Activated CD8-positive, alpha-beta T cell treated with anti-CD3 and anti-CD28 coated beads, Interleukin-2, amount 10 ng/mL, durations not matched to agents 7 days and 5 days (primary cell): ENCODE results near the gene SIAH2. TPM values are rescaled to one million over a fixed set of nuclear protein-coding genes. Genes with fewer than 3 reads are reported as not detected.

Experiments used
- ATAC-seq: fragments of 150-1000 bp; cut with Tn5 transposase; one replicate; pipeline ENCODE4 v1.10.0; 2021; ENCODE audit warnings: moderate library complexity
- CTCF ChIA-PET: fragments of 350-600 bp; sonication (Branson Sonifier 250); formaldehyde crosslinking; loops from one replicate; lab custom pipeline; 2021; ENCODE audit warnings: antibody characterized with exemption; lab: Charles Lee
- POLR2A ChIA-PET: fragments of 350-600 bp; sonication (Branson Sonifier 250); formaldehyde crosslinking; loops from one replicate; lab custom pipeline; 2021; ENCODE audit warnings: antibody characterized with exemption; lab: Charles Lee
- DNase-seq: peaks from one replicate; pipeline ENCODE4 v3.0.0-alpha.2; 2020
- H3K27ac Mint-ChIP-seq: one replicate; pipeline ENCODE4 v1.8.0; 2021; ENCODE audit warnings: mild to moderate bottlenecking, mixed read lengths
- H3K27me3 Mint-ChIP-seq: one replicate; pipeline ENCODE4 v1.8.0; 2021; ENCODE audit warnings: low read depth, mixed read lengths
- H3K36me3 Mint-ChIP-seq: one replicate; pipeline ENCODE4 v1.8.0; 2021; ENCODE audit warnings: low read depth, mixed read lengths
- H3K4me1 Mint-ChIP-seq: one replicate; pipeline ENCODE4 v1.8.0; 2021; ENCODE audit warnings: low read depth, mixed read lengths
- H3K4me3 Mint-ChIP-seq: one replicate; pipeline ENCODE4 v1.8.0; 2021; ENCODE audit warnings: mild to moderate bottlenecking, mixed read lengths
- H3K9me3 Mint-ChIP-seq: one replicate; pipeline ENCODE4 v1.8.0; 2022; ENCODE audit warnings: mixed read lengths; ENCODE audit not compliant: insufficient read depth
- total RNA-seq, 2 experiments: library from RNA; stranded (reverse); gene quantifications; one replicate each; pipeline ENCODE4 v1.2.3, GENCODE V29; 2021

Gene SIAH2
- total RNA-seq, 2 experiments from 2014 or later = 31.5 to 32.3 TPM

DNA sequence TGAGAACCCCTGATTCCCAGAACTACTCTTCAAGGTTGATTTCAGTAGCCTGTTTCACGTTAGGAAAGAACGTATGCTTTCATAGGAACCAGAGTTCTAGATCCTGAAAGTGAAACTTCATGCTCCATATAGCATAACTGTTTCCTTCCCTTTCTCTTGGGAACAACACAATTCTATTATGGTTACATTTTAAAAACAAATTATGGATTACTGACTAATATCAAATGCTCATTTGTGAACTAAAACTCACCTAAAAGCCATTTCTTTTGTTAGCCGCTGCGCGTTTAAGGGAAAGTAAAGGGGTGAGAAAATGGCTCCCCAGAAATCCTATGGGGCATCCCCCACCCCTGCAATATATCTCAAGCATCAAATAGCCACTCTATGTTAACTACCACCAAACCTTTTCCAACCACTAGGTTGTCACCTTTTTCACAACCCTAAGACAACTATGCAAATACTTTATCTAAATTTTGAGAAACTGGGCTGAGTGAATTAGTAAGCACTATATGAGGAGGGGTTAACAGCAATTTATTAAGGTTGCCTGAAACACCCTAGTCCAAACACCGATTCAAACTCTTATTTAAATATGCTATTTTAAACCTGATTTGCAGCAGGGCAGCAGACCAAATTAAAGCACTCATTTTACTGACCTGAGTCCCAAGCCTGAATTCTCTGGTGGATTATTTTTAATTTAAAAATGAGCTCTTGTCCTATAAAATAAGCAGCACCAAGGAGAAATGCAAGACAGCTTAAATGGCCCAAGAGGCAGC is 2.4 kb downstream of the SIAH2 start:
- ChIA-PET POLR2A (interaction anchor here (3.4 to 6.3 kb wide), 7 partner anchors 9 to 351 kb away, joined by 30 to 77 read pairs (median 43); partner anchors contain the start of genes EIF2A, ERICH6, SELENOT and SERP1), CTCF (interaction anchor here (0.6 to 9.2 kb wide), 10 partner anchors 13 to 216 kb away, joined by 3 to 87 read pairs (median 4); partner anchors contain the start of gene SELENOT)
- H3K9me3 Mint-ChIP-seq = no peaks in the 10 kb centered on the region
- no peak for ATAC-seq
- peaks cover 47% of the 10 kb centered on the region for H3K36me3 Mint-ChIP-seq
- H3K27ac Mint-ChIP-seq = peak overlapping the region; percentile 98
- peak overlapping the region; percentile 91 for H3K4me3 Mint-ChIP-seq
- peaks cover 60% of the 10 kb centered on the region for H3K4me1 Mint-ChIP-seq
- no peak for DNase-seq
- no peaks in the 10 kb centered on the region for H3K27me3 Mint-ChIP-seq

- H3K27ac Mint-ChIP-seq = peak overlapping the region; percentile 98
- peaks cover 50% of the 10 kb centered on the region for H3K36me3 Mint-ChIP-seq
- ChIA-PET POLR2A (interaction anchor here (0.8 to 6.3 kb wide), 5 partner anchors 8 to 351 kb away, joined by 3 to 77 read pairs (median 43); partner anchors contain the start of genes EIF2A, ERICH6, SELENOT and SERP1), CTCF (interaction anchor here (0.6 to 9.2 kb wide), 6 partner anchors 12 to 154 kb away, joined by 3 to 87 read pairs (median 4); no protein-coding TSS in a partner anchor)
- DNase-seq (no peak), ATAC-seq (no peak)
- H3K27me3 Mint-ChIP-seq = no peaks in the 10 kb centered on the region
- no peaks in the 10 kb centered on the region for H3K9me3 Mint-ChIP-seq
- H3K4me3 Mint-ChIP-seq = peak overlapping the region; percentile 91
- peaks cover 56% of the 10 kb centered on the region for H3K4me1 Mint-ChIP-seq
These were observed 3.0 kb downstream of the SIAH2 start for GRCh38 chr3:150759947-150760346.

- ChIA-PET POLR2A (interaction anchor here (0.8 to 6.3 kb wide), 6 partner anchors 8 to 350 kb away, joined by 3 to 77 read pairs (median 23); partner anchors contain the start of genes EIF2A, ERICH6, SELENOT and SERP1), CTCF (interaction anchor here (0.6 to 9.2 kb wide), 5 partner anchors 12 to 57 kb away, joined by 3 to 87 read pairs (median 4); no protein-coding TSS in a partner anchor)
- Mint-ChIP-seq H3K4me1 (peaks cover 54% of the 10 kb centered on the region), H3K27me3 (no peaks in the 10 kb centered on the region), H3K4me3 (peak overlapping the region; percentile 91), H3K36me3 (peaks cover 55% of the 10 kb centered on the region), H3K9me3 (no peaks in the 10 kb centered on the region), H3K27ac (peak overlapping the region; percentile 98)
- ATAC-seq = no peak
- DNase-seq = no peak
These were observed 3.6 kb downstream of the SIAH2 start for GRCh38 chr3:150759319-150759718.

DNA sequence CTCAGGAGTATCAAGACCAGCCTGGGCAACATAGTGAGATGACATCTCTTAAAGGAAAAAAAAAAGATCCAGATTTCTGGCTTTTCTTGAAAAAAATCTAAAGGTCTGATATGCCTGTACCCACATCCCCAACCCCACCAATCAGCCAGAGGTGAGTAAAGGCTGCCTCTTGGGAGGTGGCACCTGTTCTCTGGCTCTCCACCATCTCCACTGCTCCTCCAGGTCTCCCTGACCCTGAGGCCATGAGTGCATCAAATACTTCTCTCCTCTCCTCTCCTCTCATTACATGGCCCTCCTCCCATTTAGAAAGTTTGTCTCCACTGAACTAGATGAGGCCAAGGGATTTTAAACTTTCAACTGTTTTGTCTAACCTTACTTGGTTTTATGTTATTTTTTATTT is 5.2 kb downstream of the SIAH2 start:
- Mint-ChIP-seq H3K36me3 (peaks cover 67% of the 10 kb centered on the region), H3K9me3 (no peaks in the 10 kb centered on the region), H3K4me3 (no peak overlapping the region), H3K27ac (no peak overlapping the region), H3K4me1 (peaks cover 59% of the 10 kb centered on the region), H3K27me3 (no peaks in the 10 kb centered on the region)
- CTCF ChIA-PET = interaction anchor here (1.0 kb wide), 1 partner anchor 8 kb away, joined by 3 read pairs; no protein-coding TSS in a partner anchor
- DNase-seq (no peak), ATAC-seq (no peak)
- POLR2A ChIA-PET = no interaction called here

DNA sequence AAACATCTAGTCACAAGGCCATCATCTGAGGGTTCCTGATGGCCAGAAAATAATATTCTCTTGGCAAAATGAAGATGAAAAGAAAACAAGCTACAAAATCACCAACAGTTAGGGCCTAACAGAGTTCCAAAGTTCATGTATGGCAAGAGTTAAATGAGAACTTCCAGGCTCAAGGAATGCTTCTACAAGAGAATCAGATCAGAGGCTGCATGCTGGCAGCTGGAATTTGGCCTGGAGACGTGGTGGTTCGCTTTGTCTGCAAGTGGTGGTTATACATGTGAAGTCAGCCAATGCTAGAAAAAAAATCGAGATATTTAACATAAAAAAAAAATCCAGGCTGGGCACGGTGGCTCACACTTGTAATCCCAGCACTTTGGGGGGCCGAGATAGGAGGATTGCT is 5.6 kb downstream of the SIAH2 start:
- H3K9me3 Mint-ChIP-seq = no peaks in the 10 kb centered on the region
- no peak overlapping the region for H3K4me3 Mint-ChIP-seq
- H3K27me3 Mint-ChIP-seq = no peaks in the 10 kb centered on the region
- H3K27ac Mint-ChIP-seq = no peak overlapping the region
- POLR2A ChIA-PET = no interaction called here
- no peak for ATAC-seq
- H3K36me3 Mint-ChIP-seq = peaks cover 69% of the 10 kb centered on the region
- CTCF ChIA-PET = interaction anchor here (1.0 kb wide), 1 partner anchor 9 kb away, joined by 3 read pairs; no protein-coding TSS in a partner anchor
- peaks cover 62% of the 10 kb centered on the region for H3K4me1 Mint-ChIP-seq
- DNase-seq = no peak

DNA sequence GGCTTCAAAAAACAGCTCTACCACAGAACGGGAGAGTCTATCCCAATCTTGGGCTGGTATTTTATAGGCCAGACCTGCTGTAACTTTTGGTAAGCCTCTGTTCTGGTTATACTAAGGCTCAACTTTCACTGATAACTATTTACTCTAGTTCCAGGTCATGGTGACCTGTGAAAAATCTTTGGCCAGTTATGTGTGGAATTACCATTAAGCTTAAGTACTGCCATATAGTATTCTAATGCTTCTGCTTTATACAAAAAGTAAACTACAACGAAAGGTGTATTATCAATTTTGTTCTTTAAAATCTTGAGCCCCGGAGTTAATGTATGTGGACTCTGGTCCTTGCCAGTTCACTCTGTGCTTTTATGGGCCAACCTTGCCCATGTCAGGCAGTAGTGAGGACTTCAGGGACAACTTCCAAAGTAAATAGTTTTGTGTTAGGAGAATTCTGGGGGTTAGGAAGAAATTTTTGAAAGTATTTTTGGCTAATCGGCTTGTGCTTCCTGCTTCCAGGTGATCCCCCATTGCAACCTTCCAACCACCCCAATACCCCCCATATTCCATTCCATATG is 6.4 kb downstream of the SIAH2 start:
- POLR2A ChIA-PET = interaction anchor here (0.9 kb wide), 1 partner anchor 210 kb away, joined by 3 read pairs; the partner anchor contains the start of genes EIF2A and SERP1
- no peak overlapping the region for H3K4me3 Mint-ChIP-seq
- CTCF ChIA-PET = no interaction called here
- peak overlapping the region; percentile 15 for H3K27ac Mint-ChIP-seq
- ATAC-seq (no peak), DNase-seq (no peak)
- no peaks in the 10 kb centered on the region for H3K9me3 Mint-ChIP-seq
- peaks cover 69% of the 10 kb centered on the region for H3K4me1 Mint-ChIP-seq
- no peaks in the 10 kb centered on the region for H3K27me3 Mint-ChIP-seq
- peaks cover 75% of the 10 kb centered on the region for H3K36me3 Mint-ChIP-seq

- H3K27ac Mint-ChIP-seq = no peak overlapping the region
- no peak overlapping the region for H3K4me3 Mint-ChIP-seq
- H3K4me1 Mint-ChIP-seq = peaks cover 76% of the 10 kb centered on the region
- no peaks in the 10 kb centered on the region for H3K27me3 Mint-ChIP-seq
- POLR2A ChIA-PET = interaction anchor here (0.9 kb wide), 1 partner anchor 209 kb away, joined by 3 read pairs; the partner anchor contains the start of genes EIF2A and SERP1
- H3K9me3 Mint-ChIP-seq = no peaks in the 10 kb centered on the region
- no peak for DNase-seq
- H3K36me3 Mint-ChIP-seq = peaks cover 72% of the 10 kb centered on the region
- ATAC-seq = no peak
- CTCF ChIA-PET = no interaction called here
These were observed 7.1 kb downstream of the SIAH2 start for GRCh38 chr3:150755902-150756301.

- H3K9me3 Mint-ChIP-seq = no peaks in the 10 kb centered on the region
- H3K27ac Mint-ChIP-seq = no peak overlapping the region
- H3K4me3 Mint-ChIP-seq = no peak overlapping the region
These were observed 8.1 kb downstream of the SIAH2 start for GRCh38 chr3:150754896-150755295.

DNA sequence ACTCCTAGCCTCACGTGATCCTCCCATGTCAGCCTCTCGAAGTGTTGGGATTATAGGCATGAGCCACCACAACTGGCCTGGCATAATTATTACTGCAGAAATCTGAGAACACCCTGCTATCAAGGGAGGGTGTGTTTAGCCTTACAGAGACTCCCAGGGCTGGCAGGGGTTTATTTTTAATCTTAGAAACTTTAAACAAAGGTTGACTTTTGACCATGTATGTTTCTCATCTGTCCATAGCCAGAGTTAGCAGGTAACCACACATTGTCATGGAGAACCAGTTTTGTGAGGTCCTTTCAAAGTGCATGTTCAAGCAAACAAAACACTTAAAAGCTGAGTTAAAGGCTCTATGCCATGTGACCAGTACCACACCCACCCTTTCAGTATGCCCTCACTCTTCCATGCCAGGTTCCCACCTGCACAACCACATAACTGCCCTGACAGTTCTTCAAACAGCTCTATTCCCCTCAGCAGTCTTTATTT is 11.1 kb downstream of the SIAH2 start:
- no peak overlapping the region for H3K4me3 Mint-ChIP-seq
- H3K36me3 Mint-ChIP-seq = peaks cover 73% of the 10 kb centered on the region
- ATAC-seq (no peak), DNase-seq (no peak)
- POLR2A ChIA-PET = interaction anchor here (0.8 to 4.8 kb wide), 2 partner anchors 10 to 343 kb away, joined by 3 to 52 read pairs; partner anchors contain the start of gene SIAH2
- H3K9me3 Mint-ChIP-seq = no peaks in the 10 kb centered on the region
- no peaks in the 10 kb centered on the region for H3K27me3 Mint-ChIP-seq
- H3K27ac Mint-ChIP-seq = peak overlapping the region; percentile 46
- CTCF ChIA-PET = interaction anchor here (0.6 kb wide), 1 partner anchor 207 kb away, joined by 3 read pairs; no protein-coding TSS in a partner anchor
- peaks cover 67% of the 10 kb centered on the region for H3K4me1 Mint-ChIP-seq

More at GRCh38 chr3:150754896-150755295, 8.1 kb downstream of the SIAH2 start:
- Mint-ChIP-seq H3K4me1 (peaks cover 78% of the 10 kb centered on the region), H3K36me3 (peaks cover 75% of the 10 kb centered on the region), H3K27me3 (no peaks in the 10 kb centered on the region)
- ATAC-seq = no peak
- ChIA-PET POLR2A (interaction anchor here (1.1 kb wide), 1 partner anchor 8 kb away, joined by 11 read pairs; the partner anchor contains the start of gene SIAH2), CTCF (interaction anchor here (1.9 to 2.3 kb wide), 2 partner anchors 9 to 34 kb away, joined by 4 to 6 read pairs; no protein-coding TSS in a partner anchor)
- DNase-seq = no peak

DNA sequence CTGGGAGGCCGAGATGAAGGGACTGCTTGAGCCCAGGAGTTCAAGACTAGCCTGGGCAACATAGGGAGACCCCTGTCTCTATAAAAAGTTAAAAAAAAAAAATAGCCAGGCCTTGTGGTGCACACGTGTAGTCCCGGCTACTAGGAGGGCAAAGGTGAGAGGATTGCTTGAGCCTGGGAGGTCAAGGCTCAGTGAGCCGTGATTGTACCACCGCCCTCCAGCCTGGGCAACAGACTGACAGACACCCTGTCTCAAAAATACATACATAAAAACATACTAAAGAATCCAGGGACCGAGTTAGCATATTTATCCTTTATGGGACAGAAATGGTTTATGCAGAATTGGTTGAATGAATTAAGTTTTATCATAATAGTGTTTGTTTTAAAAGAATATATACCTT is 13.7 kb downstream of the SIAH2 start:
- POLR2A ChIA-PET = interaction anchor here (4.8 kb wide), 1 partner anchor 13 kb away, joined by 52 read pairs; the partner anchor contains the start of gene SIAH2
- Mint-ChIP-seq H3K27ac (no peak overlapping the region), H3K36me3 (peaks cover 61% of the 10 kb centered on the region), H3K4me1 (peaks cover 61% of the 10 kb centered on the region), H3K4me3 (no peak overlapping the region), H3K9me3 (no peaks in the 10 kb centered on the region), H3K27me3 (no peaks in the 10 kb centered on the region)
- DNase-seq = no peak
- no peak for ATAC-seq
- CTCF ChIA-PET = interaction anchor here (0.9 kb wide), 1 partner anchor 27 kb away, joined by 4 read pairs; no protein-coding TSS in a partner anchor

- Mint-ChIP-seq H3K36me3 (peaks cover 55% of the 10 kb centered on the region), H3K4me3 (no peak overlapping the region), H3K27ac (no peak overlapping the region), H3K9me3 (no peaks in the 10 kb centered on the region), H3K27me3 (no peaks in the 10 kb centered on the region), H3K4me1 (peaks cover 59% of the 10 kb centered on the region)
- no peak for ATAC-seq
- POLR2A ChIA-PET = interaction anchor here (7.1 kb wide), 1 partner anchor 14 kb away, joined by 61 read pairs; the partner anchor contains the start of gene SIAH2
- no peak for DNase-seq
- CTCF ChIA-PET = interaction anchor here (1.2 kb wide), 1 partner anchor 13 kb away, joined by 3 read pairs; no protein-coding TSS in a partner anchor
These were observed 14.3 kb downstream of the SIAH2 start for GRCh38 chr3:150748684-150749047.
